Smooth muscle cell (in vitro differentiated cells): Measurements from ENCODE around the gene TBC1D25. TPM values are rescaled to one million over a fixed set of nuclear protein-coding genes. Genes with fewer than 3 reads are reported as not detected.

Experiments
- DNase-seq: peaks from one replicate; lab custom pipeline; 2025; ENCODE audit not compliant: unreplicated experiment; lab: John Stamatoyannopoulos, UW
- H2AFZ ChIP-seq: fragments of 200-600 bp; sonication (generic); 2 replicates; pipeline ENCODE4 v1.6.0; 2016; ENCODE audit warnings: antibody characterized with exemption, low read depth, mild to moderate bottlenecking
- H3F3A ChIP-seq: fragments of 200-600 bp; sonication (generic); 2 replicates; pipeline ENCODE4 v1.6.0; 2017; ENCODE audit warnings: antibody characterized with exemption, low read depth
- H3K27ac ChIP-seq: fragments of 200-600 bp; sonication (generic); 2 replicates; pipeline ENCODE4 v1.5.1; 2016; ENCODE audit warnings: low read depth, mild to moderate bottlenecking
- H3K27me3 ChIP-seq: fragments of 200-600 bp; sonication (generic); 2 replicates; pipeline ENCODE4 v1.6.1; 2016; ENCODE audit warnings: low read depth, mild to moderate bottlenecking
- H3K36me3 ChIP-seq: fragments of 200-600 bp; sonication (generic); 2 replicates; pipeline ENCODE4 v1.5.1; 2016; ENCODE audit warnings: low read depth
- H3K4me1 ChIP-seq: fragments of 200-600 bp; sonication (generic); 2 replicates; pipeline ENCODE4 v1.5.1; 2016; ENCODE audit warnings: low read depth
- H3K4me2 ChIP-seq: fragments of 200-600 bp; sonication (generic); 2 replicates; pipeline ENCODE4 v1.6.0; 2016; ENCODE audit warnings: mild to moderate bottlenecking
- H3K4me3 ChIP-seq: fragments of 200-600 bp; sonication (generic); 2 replicates; pipeline ENCODE4 v1.5.1; 2016; ENCODE audit warnings: mild to moderate bottlenecking
- H3K79me2 ChIP-seq: fragments of 200-600 bp; sonication (generic); 2 replicates; pipeline ENCODE4 v1.6.0; 2016; ENCODE audit warnings: low read depth, mild to moderate bottlenecking
- H3K9ac ChIP-seq: fragments of 200-600 bp; sonication (generic); 2 replicates; pipeline ENCODE4 v1.6.0; 2016; ENCODE audit warnings: low read depth
- H3K9me3 ChIP-seq: fragments of 200-600 bp; sonication (generic); replicated peaks from 2 replicates; pipeline ENCODE4 v1.5.1; 2016; ENCODE audit warnings: low read depth
- H4K20me1 ChIP-seq: fragments of 200-600 bp; sonication (generic); 2 replicates; pipeline ENCODE4 v1.6.0; 2016; ENCODE audit warnings: low read depth
- WGBS: methylation state at CpG from one replicate; pipeline ENCODE4 v1.1.7; 2016; ENCODE audit warnings: low lambda C conversion rate; 5-methylcytosine and 5-hydroxymethylcytosine counted together
- polyA plus RNA-seq: library from polyadenylated mRNA; unstranded; fragments of >200 nt; fragmentation: Nextera tagmentation; extraction: Ambion mirVana; gene quantifications from 2 replicates; pipeline ENCODE4 v1.2.1, GENCODE V29; 2016
- total RNA-seq: library from RNA; depleted of rRNA; stranded (reverse); fragments of >200 nt; gene quantifications from 2 replicates; pipeline ENCODE4 v1.2.3, GENCODE V29; 2014
- TF ChIP-seq, protein P1 (sequence below): fragments of 200-600 bp; sonication (generic); IDR thresholded peaks from 2 replicates; pipeline ENCODE4 v1.5.1; 2017; ENCODE audit warnings: borderline replicate concordance, mild to moderate bottlenecking, antibody characterized with exemption; ENCODE audit not compliant: insufficient read depth, poor library complexity, severe bottlenecking

Gene TBC1D25
- total and polyA plus RNA-seq, 2 experiments from 2014 or later, result 3.8 to 9.7 TPM

DNA sequence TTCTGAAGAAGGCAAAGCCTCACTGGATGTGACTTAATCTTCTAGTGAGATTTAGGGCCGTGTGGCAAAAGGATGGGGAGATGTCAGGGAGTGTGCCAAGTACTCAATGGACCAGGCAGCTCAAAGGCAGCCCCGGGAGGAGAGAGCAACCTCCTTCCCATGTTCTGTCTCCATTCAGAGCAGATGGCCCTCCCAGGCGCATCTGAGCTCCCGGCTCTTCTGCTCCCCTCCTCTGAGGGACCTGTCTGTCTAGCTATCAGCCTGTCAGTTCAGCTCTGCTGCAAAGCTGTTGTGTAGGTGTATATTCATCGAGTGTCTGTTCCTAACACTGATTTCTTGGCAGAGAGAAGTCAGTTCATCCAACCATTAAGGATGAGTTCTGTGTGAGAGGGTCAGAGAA, 41.6 kb upstream of the TBC1D25 start:
- peak overlapping the region; percentile 32 for H3K27ac ChIP-seq
- no peak overlapping the region for H2AFZ ChIP-seq
- no peaks in the 10 kb centered on the region for H4K20me1 ChIP-seq
- DNase-seq, result no peak
- no peak overlapping the region for H3K9ac ChIP-seq
- H3F3A ChIP-seq, result no peaks in the 10 kb centered on the region
- no peaks in the 10 kb centered on the region for H3K79me2 ChIP-seq
- no peaks in the 10 kb centered on the region for H3K27me3 ChIP-seq
- TF ChIP-seq, protein P1, sequence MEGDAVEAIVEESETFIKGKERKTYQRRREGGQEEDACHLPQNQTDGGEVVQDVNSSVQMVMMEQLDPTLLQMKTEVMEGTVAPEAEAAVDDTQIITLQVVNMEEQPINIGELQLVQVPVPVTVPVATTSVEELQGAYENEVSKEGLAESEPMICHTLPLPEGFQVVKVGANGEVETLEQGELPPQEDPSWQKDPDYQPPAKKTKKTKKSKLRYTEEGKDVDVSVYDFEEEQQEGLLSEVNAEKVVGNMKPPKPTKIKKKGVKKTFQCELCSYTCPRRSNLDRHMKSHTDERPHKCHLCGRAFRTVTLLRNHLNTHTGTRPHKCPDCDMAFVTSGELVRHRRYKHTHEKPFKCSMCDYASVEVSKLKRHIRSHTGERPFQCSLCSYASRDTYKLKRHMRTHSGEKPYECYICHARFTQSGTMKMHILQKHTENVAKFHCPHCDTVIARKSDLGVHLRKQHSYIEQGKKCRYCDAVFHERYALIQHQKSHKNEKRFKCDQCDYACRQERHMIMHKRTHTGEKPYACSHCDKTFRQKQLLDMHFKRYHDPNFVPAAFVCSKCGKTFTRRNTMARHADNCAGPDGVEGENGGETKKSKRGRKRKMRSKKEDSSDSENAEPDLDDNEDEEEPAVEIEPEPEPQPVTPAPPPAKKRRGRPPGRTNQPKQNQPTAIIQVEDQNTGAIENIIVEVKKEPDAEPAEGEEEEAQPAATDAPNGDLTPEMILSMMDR, result no peak
- no peak overlapping the region for H3K4me3 ChIP-seq
- H3K9me3 ChIP-seq, result no peaks in the 10 kb centered on the region
- H3K4me1 ChIP-seq, result no peaks in the 10 kb centered on the region
- no peak overlapping the region for H3K4me2 ChIP-seq
- WGBS, result 66% methylated on average over 5 of the region's 5 CpGs
- no peaks in the 10 kb centered on the region for H3K36me3 ChIP-seq

DNA sequence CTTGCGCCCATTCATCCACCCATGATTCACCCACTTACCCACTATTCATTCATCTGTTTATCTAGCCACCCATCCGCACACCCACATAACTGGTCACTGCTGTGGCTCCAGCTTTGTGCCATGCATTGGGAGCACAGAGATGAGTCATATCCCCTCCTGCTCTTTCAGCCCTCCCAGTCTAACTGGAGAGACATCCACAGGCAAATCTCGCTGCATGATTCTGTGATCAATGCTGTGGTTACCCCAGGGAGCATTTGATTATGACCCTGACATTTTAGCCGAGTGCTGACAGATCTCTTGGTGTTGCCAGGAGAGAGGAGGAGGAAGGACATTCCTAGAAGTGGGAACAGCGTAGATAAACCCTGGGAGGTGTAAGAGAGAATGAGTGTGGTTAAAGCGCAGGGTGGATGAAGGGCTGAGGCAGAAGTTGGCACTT, 41.1 kb upstream of the TBC1D25 start:
- peak overlapping the region; percentile 8 for H3K4me2 ChIP-seq
- 39% methylated on average over 6 of the region's 6 CpGs for WGBS

DNA sequence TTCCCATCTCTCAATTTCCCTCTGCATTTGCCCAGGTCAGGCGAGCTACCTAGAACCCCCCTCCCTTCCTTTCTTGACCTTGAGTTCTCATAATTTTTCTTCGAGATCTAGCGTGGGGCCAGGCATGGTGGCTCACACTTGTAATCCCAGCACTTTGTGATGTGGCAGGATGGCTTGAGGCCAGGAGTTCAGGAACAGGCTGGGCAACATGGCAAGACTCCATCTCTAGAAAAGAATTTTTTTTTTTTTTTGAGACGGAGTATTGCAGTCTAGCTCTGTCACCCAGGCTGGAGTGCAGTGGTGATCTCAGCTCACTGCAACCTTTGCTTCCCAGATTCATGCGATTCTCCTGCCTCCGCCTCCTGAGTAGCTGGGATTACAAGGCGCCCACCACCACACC, 35.3 kb upstream of the TBC1D25 start:
- H3K9ac ChIP-seq, result no peak overlapping the region
- WGBS, result 83% methylated on average over 7 of the region's 7 CpGs
- no peaks in the 10 kb centered on the region for H3K36me3 ChIP-seq
- no peaks in the 10 kb centered on the region for H3K79me2 ChIP-seq
- no peak overlapping the region for H3K4me3 ChIP-seq
- H3K27me3 ChIP-seq, result no peaks in the 10 kb centered on the region
- H3K4me2 ChIP-seq, result no peak overlapping the region
- TF ChIP-seq, protein P1, result no peak
- no peaks in the 10 kb centered on the region for H3K4me1 ChIP-seq
- H3K27ac ChIP-seq, result no peak overlapping the region
- no peaks in the 10 kb centered on the region for H4K20me1 ChIP-seq
- no peaks in the 10 kb centered on the region for H3K9me3 ChIP-seq
- H3F3A ChIP-seq, result no peaks in the 10 kb centered on the region
- DNase-seq, result no peak
- no peak overlapping the region for H2AFZ ChIP-seq

More for the DNA sequence above, 41.1 kb upstream of the TBC1D25 start:
- H4K20me1 ChIP-seq, result no peaks in the 10 kb centered on the region
- H3K79me2 ChIP-seq, result no peaks in the 10 kb centered on the region
- no peak overlapping the region for H3K27ac ChIP-seq
- H3K36me3 ChIP-seq, result no peaks in the 10 kb centered on the region
- no peaks in the 10 kb centered on the region for H3K4me1 ChIP-seq
- no peaks in the 10 kb centered on the region for H3K27me3 ChIP-seq
- H2AFZ ChIP-seq, result no peak overlapping the region
- H3K9ac ChIP-seq, result no peak overlapping the region
- TF ChIP-seq, protein P1, result no peak
- DNase-seq, result no peak
- H3K9me3 ChIP-seq, result no peaks in the 10 kb centered on the region
- no peak overlapping the region for H3K4me3 ChIP-seq
- H3F3A ChIP-seq, result no peaks in the 10 kb centered on the region

DNA sequence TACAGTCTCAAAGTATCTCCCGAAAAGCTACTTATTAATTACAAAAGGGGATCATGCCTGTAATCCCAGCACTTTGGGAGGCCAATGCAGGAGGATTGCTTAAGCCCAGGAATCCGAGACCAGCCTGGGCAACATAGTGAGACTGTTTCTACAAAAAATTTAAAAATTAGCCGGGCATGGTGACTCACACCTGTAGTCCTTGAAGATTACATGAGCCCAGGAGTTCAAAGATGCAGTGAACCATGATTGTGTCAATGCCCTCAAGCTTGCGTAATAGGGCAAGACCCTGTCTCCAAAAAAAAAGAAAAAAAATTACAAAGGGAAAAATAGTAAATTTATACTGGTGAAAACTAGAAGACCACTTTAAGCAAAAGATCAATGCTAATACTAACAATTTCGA, 34.0 kb upstream of the TBC1D25 start:
- H3K79me2 ChIP-seq, result no peaks in the 10 kb centered on the region
- H3K4me2 ChIP-seq, result no peak overlapping the region
- H3K36me3 ChIP-seq, result no peaks in the 10 kb centered on the region
- H3K27me3 ChIP-seq, result no peaks in the 10 kb centered on the region
- no peaks in the 10 kb centered on the region for H4K20me1 ChIP-seq
- H3K9me3 ChIP-seq, result no peaks in the 10 kb centered on the region
- H3F3A ChIP-seq, result no peaks in the 10 kb centered on the region
- H3K9ac ChIP-seq, result no peak overlapping the region
- H3K27ac ChIP-seq, result no peak overlapping the region
- TF ChIP-seq, protein P1, result no peak
- H3K4me3 ChIP-seq, result no peak overlapping the region
- no peak overlapping the region for H2AFZ ChIP-seq
- H3K4me1 ChIP-seq, result no peaks in the 10 kb centered on the region
- DNase-seq, result no peak
- WGBS, result 71% methylated on average over 5 of the region's 5 CpGs
